ENCODE data around the gene TOP3B.
"Not testable (repeated sequence)": the region's sequence is repeated elsewhere in the genome, so short reads cannot be mapped to it uniquely, and the experiment has no call there.

Gene TOP3B

GRCh38 chr22:21921729-21922128 lies 60.9 kb downstream of the TOP3B start:
- no peak for DNase-seq

GRCh38 chr22:21921184-21921721 lies 61.3 kb downstream of the TOP3B start:
- DNase-seq: no peak

GRCh38 chr22:21920341-21921183 lies 62.0 kb downstream of the TOP3B start:
- no peak for DNase-seq

- no peak for DNase-seq
These were observed 62.9 kb downstream of the TOP3B start for GRCh38 chr22:21919526-21920307.

GRCh38 chr22:21918466-21919185 lies 64.0 kb downstream of the TOP3B start:
- no peak for DNase-seq

GRCh38 chr22:21917959-21918261 lies 64.7 kb downstream of the TOP3B start:
- DNase-seq: no peak

- peak; percentile 3 for DNase-seq
These were observed 65.2 kb downstream of the TOP3B start for GRCh38 chr22:21917181-21917958.

- DNase-seq: no peak
These were observed 66.2 kb downstream of the TOP3B start for GRCh38 chr22:21916309-21916918.

GRCh38 chr22:21915624-21916308 lies 66.8 kb downstream of the TOP3B start:
- no peak for DNase-seq

GRCh38 chr22:21914033-21914642 lies 68.4 kb downstream of the TOP3B start:
- not testable (repeated sequence) for DNase-seq

GRCh38 chr22:21910367-21910766 lies 72.2 kb downstream of the TOP3B start:
- DNase-seq: not testable (repeated sequence)

- no peak for DNase-seq
These were observed 72.7 kb downstream of the TOP3B start for GRCh38 chr22:21909871-21910270.

- no peak for DNase-seq
These were observed 74.7 kb downstream of the TOP3B start for GRCh38 chr22:21907638-21908522.

Data from NCI-H1105 treated with DMSO at 0.1 percent for 48 hours (cell line).